Measurements from ENCODE around the gene CRYGA.

The CRYGA gene, protein sequence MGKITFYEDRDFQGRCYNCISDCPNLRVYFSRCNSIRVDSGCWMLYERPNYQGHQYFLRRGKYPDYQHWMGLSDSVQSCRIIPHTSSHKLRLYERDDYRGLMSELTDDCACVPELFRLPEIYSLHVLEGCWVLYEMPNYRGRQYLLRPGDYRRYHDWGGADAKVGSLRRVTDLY

DNA sequence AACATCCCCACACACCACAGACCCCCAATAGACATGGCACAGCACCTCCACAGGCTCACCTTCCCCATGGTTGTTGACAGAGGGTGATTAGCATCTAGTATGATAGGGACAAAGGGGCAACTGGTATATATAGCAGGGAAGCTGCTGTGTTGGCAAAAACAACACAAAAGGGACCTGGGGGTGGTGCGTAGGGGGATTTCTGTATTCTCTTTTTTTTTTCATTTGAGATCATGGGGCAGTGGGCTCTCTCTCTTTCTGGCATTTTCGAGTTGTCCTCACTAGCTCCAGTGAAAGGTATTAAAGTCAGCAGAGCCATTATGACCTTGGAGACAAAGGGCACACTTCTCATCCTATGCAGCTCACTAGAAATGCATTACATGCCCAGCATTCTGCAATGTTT, at the start of gene CRYGA:
TSS of gene CRYGA (minus strand) at position 101 of the 400 bp plus-strand sequence. CDS start at position 68, 33 bp downstream.
- DNase-seq: no peak

DNA sequence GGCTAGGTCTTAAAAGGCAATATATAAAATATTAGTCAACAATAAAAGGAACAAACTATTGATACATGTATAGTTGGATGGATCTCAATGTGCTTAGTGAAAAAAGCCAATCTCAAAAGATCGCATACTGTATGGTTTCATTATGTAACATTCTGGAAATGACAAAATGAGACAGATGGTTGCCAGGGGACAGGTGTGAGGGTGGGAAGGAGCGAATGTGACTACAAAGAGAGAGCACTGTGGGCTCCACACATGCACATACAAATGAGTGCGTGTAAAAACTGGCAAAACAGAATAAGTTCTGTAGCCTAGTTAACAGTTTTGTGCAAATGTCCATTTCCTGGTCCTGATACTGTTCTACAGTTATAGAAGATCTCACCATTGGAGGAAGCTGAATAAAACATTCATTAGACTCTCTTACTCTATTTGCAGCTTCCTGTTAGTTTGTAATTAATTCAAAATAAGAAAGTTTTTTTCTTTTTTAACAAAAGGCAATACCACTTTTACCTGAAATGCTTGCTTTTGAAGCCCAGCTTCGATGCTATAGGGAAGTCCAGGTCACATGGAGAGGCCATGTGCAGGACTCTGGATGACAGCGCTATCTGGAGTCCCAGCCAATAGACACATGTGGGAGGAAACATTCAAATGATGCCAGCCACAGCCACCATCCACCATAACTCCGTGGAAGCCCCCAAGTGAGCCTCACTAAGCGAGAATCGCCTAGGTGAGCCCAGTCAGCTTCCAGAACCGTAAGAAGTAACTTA, 47.5 kb upstream of the CRYGA start:
- no peak for DNase-seq

DNA sequence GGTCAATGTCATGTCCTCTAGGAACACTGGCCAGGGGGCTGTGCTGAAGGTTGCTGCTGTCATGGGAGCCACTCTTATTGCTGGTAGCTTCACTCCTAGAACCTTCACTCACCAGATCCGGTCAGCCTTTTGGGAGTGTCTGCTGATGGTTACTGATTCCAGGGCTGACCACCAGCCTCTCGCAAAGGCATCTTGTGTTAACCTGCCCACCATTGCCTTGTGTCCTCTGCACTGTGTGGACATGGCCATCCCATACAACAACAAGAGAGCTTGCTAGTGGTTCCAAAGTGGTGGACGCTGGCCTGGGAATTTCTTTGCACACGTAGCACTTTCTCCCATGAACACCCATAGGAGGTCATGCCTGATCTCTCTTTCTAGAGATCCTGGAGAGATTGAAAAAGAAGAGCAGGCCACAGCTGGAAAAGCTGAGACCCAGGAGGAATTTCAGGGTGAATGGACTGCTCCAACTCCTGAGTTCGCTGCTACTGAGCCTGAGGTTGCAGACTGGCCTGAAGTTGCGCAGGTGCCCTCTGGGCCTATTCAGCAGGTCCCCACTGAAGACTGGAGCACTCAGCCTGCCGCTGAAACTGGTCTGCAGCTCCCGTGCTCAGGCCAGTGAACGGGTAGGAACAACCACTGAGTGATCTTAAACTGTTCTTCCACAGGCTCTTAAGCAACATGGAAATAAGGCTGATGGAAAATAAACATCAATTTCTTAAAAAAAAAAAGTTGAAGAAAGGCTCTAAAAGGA, 45.1 kb upstream of the CRYGA start:
- DNase-seq: no peak

DNA sequence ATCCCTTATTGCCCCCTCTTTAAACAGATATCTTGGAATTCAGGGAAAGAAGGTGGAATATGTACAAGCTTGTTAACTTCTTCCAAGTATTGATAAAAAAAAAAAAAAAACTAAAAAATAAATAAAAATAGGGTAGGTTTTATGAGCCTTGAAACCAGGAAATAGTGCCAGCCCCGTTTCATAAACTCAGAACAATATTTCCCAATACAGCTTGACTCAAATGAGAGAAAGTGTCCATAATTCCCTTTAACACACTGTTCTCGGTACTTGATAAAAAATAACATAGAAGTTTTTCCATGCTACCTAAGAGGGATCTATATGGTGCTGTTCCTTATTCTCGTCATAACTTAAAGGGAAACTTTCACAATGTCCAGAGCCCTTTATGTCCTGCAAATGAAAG, 44.4 kb upstream of the CRYGA start:
- DNase-seq: no peak

DNA sequence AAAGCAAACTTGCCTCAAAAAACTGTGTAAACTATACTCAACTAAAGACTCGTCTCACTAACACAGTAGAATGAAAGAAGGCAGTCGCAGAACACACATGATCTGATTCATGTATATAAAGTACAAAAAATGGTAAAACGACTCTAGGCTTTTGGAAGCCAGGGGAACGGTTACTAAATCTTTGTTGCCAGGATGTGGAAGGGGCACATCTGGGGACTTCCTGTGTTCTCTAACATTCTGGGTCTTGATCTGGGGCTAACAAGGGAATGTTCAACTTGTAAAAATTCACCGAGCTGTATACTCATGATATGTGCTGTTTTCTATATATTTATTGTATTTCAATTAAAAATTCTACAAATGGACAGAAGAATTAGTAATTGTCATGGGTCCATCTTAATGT, 40.8 kb upstream of the CRYGA start:
- DNase-seq: no peak

DNA sequence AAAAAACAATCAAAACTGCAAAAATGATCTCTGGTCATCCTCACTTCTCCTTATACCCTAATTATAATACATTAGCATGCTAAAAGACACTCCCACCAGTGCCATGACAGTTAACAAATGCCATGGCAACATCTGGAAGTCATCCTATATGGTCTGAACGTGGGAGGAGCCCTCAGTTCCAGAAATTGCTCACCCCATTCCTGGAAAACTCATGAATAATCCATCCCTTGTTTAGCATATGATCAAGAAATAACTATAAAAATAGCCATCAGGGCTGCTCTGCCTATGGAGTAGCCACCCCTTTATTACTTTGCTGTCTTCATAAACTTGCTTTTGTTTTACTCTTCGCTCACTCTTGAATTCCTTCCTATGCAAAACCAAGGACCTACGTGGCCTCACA, 32.1 kb upstream of the CRYGA start:
- no peak for DNase-seq

DNA sequence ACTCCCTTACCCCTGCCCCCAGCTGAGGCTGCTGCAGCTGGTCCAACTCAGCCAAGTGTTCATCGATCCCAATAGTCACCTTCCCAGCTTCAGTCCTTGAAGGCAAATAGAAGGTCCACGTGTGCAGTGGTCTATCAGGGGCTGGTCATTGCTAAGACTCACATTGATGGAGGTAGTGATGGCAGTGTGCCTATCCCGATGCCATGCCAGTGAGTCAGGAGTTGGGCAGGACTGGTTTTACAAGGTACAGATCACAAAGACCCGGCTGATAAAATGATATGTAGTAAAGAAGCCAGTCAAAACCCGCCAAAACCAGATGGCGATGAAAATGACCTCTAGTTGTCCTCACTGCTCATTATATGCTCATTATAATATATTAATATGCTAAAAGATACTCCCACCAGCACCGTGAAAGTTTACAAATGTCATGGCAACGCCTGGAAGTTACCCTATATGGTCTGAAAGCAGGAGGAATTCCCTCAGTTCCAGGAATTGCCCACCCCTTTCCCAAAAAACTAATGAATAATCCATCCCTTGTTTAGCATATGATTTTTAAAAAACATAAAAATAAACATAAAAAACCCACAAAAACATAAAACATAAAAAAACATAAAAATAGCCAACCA, 29.3 kb upstream of the CRYGA start:
- DNase-seq: no peak

DNA sequence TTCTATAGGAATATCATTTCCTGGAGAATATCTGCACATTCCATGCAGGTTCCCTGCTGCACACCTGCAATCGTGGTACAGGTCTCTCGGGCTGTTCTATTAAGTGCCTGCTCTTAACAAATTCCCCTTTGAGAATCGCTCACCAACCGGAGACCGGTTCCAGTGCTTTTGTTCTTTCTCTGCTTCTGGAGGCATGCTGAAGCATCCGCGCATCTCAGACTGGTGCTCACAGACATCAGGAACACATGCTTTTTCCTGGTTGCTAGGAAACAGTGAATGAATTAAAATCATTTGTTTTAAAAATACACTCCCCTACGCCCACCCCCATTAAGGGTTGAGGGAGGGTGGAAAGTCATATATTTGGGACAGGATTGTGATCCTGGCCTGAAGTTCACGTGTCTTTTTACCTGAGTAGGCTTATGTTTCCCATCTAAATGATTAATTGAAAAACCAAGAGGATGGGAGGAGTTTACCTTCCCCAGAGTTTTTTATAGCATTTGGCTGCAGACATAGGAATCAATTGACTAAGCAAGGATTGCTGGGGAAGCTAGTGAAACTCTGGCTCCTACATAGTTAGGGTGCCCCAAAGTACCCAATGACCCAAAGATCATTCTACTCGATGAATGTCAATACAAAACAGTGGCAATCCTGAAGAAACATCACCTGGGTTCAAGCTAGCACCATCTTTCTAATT, 26.6 kb upstream of the CRYGA start, which contains the start of gene C2orf80:
TSS of gene C2orf80 (minus strand) at position 221 of the 694 bp plus-strand sequence. CDS start 3,044 bp downstream, outside the sequence.
- no peak for DNase-seq

DNA sequence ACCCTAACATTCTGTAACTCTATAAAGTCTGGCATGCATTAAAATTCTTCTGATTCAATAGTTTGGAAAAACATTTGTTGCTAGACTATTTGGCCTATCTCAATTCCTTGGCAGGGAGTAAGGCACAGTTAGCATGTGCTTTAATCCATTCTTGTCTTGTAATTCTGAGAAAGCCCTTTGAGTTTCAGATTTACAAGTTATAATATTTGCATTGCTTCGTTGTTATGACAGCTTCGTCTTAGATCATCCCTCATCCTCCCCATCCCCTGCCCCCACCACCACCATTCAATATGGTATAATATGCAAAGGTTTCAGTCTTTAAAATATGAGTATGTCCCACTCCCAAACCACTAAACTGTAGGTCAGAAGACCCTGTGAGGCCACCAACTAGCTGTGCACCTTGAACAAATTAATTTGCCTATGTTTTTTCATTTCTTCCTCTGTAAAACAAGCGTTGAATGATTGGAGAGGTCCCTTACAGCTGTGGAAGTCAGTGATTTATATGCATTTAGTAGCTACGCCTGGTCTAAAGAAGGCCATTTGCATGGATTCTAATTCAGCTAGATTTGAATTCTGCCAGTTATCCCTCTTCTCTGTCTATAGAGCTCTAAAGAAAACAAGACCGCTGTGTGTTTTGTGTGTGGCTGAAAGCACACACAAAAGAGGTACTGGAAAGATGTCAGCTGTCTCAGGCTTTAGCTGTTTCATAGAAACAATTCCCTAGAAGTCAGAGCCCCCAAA, 25.9 kb upstream of the CRYGA start:
- DNase-seq: no peak

DNA sequence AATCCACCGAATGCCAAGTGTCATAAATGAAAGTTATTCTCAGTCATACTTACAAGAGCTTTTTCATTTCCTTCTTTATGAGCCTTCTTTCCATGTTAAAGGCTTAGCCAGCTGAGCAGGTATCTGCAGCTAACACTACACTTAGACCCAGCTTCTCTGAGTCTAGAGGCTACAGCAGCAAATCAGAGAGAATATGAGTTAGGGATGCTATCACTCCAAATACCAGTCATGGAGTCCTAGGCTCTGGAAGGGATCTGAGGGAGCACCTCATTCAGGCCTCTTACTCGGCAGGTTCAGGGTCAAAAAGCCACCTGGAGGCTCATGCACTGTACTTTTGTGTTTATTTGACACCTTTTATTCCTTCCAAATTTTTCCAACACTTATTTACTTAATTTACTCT, 23.5 kb upstream of the CRYGA start:
- no peak for DNase-seq

DNA sequence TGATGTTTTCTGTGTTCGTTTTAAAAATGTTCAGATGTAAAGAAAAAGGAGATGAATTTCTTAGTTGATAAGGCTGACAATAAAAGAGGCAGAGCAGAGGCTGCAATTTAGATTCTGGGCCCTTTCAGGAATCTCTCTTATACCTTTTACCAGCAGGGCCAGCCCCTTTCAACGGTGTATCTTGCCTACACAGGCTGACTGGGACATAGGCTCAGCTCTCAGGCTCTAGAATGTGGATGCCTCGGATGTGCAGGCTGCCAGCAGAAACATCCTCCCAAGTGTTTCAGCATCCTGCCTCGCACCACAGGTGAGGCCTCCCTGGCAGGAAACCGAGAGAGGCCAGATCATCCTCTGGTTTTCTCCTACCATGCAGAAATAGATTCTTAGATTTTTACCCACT, 23.1 kb upstream of the CRYGA start:
- no peak for DNase-seq

DNA sequence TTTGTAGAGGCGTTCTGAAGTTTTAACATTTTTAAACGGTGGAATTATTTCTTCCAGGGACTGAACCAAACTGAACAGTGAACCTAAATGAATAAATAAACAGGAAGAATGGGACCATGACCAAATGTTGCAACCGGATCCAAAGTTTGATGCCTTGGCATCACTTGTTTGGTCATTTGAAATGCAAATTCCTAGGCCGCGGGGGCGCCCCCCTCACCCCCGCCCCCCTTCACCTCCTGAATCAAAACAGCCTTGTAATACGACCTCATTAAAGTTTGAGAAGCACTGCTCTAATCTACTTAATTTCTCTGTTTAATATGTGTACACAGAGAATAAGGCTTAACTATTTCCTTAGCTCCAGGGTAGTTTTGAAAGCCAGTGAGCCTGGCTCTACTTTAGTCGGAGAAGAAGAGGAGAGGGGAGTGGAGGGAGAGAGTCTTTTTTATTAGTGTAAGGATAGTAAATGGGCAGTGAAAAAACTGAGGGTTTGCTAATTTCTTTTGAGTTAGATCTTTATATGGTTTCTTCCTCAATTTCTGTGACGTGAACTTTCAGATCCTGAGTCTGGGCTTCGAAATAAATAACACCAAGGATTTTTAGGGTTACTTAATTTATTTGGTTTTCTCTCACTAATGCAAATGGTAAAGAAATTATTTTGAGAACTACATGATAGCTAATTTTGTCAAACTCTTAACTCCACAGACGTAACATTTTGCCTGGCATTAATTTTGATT, 20.8 kb upstream of the CRYGA start:
- no peak for DNase-seq

DNA sequence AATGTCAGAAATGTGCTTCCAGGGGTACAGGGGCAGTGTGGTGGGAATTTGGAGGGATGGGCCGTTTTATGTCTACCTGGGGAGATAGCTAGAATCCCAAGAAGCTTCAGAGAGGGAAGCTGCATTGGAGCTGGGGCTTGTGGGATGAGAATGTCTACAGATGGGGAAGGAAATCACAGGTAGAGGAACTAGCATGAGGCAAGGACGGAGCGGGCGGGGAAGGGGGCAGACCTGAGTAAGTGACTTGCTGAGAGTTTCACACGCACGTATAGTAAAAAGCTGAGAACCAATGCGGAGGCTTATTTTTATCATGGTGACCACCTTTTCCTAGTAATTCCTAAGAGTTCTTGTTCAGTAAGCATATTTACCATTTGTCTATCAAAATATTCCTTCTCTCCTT, 20.1 kb upstream of the CRYGA start:
- no peak for DNase-seq

DNA sequence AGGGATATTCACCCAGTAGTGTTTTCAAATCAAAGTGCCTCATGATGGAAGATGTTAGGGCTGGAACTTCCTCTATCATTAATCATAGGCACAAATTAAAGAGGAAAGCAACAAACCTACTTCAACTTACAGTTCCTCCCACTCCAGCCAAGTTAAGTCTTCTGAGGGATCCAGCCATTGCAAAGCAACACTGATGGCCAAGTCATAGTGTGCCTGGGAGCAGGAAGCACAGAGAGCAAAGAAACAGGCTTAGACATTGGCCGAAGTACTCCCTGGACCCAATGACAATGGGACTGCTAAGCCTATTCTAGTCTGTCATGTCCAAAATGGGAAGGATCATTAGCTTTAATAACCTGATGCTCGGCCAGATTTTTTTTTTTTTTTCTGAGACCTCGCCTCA, 19.4 kb upstream of the CRYGA start:
- no peak for DNase-seq

DNA sequence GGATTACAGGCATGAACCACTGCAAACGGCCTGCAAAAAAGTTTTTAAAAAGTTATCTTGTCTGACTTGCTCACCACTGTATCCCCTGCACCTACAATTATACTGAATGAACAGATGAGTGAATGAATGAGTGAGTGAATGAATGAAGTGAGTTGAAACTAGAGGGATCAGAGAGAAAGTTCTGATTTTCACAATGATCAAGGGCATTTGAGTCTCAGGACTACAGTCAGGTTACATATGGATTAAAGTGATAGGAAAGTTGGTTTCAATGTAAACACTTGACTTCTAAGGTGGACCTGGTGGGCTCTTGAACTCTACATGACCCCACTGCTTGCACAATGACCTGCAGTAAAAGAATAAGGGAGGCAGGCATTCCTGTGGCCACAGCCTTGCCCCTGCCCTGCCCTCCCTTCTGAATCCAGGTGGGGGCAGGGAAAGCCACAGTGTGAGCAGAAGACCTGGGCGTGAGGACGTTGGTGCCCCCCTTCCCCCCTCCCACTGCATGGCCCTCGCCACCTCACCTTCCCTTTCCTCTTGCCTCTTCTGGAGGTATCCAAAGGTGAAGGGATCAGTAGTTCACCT, 15.7 kb upstream of the CRYGA start:
- DNase-seq: no peak

DNA sequence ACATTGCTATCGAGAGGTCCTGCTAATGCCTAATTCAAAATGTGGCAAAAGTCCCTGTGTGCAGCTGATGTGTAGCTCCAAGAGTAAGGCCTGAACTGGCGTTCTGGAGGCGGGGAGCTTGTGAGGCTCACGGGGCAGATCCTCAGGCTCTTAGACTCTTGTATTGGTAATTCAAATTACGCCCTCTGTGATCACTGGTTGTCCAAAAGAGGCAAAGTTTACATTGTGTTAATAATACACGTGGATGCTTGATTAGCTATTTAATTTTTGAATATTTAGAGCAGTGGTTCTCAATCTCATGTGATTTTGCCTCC, 12.4 kb upstream of the CRYGA start:
- no peak for DNase-seq

DNA sequence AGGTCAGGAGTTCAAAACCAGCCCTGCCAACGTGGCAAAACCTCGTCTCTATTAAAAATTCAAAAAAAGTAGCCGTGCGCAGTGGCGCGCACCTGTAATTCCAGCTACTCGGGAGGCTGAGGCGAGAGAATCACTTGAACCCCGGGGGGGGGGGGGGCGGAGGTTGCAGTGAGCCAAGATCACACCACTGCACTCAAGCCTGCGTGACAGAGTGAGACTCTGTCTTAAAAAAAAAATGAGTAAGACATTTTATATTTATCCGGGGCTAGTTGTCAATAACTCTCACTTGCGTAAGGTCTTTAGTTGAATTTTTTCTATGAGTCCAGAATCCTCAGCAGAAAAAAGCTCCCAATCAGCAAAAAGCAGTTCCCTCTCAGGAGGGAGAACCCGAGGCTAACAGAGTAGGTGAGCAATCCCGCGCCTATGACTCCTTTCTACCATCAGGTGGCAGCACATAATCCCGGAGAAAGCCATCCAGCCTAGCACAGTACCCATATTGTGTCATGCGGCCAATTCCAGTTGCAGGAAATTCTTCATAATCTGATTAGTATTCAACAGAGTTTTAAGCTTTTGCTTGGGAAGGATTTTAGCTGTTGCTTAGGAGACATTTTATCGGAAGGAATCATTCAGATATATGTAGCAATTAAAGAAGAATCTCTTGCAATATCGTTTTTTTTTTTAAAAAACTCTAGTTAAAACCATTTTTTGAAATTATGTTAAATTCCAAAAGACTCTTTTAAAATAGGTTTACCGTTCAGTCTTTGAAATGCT, 11.9 kb upstream of the CRYGA start:
- peak; percentile 50 for DNase-seq

DNA sequence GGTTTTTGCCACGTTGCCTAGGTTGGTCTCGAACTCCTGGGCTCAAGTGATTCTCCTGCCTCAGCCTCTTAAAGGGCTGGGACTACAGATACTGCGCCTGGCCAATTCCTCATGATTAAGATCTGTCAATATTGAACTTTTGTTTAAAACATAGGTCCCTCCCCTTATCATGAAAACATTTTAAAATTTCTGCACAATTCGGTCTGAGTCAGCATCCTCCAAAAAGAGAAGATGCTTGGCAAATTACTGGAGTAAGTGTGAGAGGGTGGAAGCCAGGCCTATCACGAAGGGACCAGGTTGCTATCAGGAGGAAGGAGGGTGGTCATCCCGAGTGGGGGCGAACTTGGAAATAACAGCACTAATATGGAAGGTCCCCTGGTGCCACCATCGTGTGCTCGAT, 10.8 kb upstream of the CRYGA start:
- no peak for DNase-seq

DNA sequence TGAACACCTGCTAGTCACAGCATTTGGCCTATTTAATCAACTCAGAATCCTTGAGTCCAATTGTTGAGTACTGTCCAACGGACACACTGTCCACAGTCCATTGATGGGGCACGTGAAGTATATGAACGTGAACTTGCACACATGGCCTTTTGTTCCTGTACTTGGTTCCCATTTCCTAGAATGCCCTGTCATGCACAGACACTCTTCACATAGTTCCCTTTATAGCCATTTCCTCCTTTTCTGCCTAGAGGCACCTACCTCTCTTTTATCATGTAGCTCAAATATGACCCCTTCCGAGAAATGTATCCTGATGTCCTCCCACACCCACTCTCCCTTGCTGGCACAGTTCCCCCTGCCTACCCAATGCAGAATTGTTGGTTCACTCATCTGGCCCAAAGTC, 8.7 kb upstream of the CRYGA start:
- DNase-seq: no peak

DNA sequence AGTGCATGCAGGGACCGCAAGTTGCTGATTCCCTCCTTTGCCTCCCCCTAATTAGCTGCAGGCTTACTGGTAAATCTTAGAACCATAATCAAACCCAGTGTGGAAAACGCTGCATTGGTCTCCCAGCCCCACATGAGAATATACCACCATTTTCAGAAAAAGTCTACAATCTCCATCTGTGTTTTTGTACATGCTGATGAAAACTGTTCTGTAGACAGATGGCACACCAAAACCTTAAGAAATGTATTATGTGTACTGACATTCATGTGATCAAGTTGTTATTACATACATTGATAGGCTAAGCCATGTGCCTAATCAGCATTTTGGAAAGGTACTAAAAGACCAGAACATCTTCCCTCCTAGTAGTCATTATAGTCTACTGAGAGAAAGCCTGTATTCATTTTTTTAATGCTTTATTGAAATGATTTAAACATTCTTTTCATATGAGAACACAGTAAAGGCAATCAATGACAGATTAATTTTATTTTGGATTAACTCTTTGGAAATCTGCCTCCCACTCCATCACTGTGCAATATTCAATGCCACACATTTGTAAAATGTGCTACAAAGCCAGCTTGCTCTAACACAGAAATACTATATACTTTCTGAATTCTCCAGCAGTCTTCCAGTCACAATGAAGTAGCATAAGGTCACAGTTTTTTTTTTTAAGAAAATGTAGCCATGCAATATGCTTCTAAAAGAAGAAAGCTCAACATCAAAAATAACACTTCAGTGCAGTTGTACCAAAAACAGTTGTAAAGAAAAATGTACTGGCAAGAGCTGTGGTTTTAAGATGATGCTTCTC, 1.8 kb upstream of the CRYGA start:
- no peak for DNase-seq
